Fibroblast of lung (primary cell): ENCODE measurements around the gene PRUNE2. TPM values are rescaled to one million over a fixed set of nuclear protein-coding genes. Genes with fewer than 3 reads are reported as not detected.

Experiments used
- DNase-seq, 2 donors: peaks; one replicate each; pipeline versions ENCODE4 v3.0.0 to v3.0.0-alpha.2; 2010; ENCODE audit warnings: low read depth in 2 of 2
- H2AFZ ChIP-seq: 2 replicates; pipeline ENCODE4 v1.5.1; 2012; ENCODE audit warnings: low read length, control low read depth, inconsistent platforms
- H3K27ac ChIP-seq: 2 replicates; pipeline ENCODE4 v1.5.1; 2011; ENCODE audit warnings: low read length, control low read depth; ENCODE audit not compliant: insufficient read depth
- H3K27me3 ChIP-seq: 2 replicates; pipeline ENCODE4 v1.5.1; 2011; ENCODE audit warnings: mild to moderate bottlenecking, low read length; ENCODE audit not compliant: control insufficient read depth, insufficient read depth
- H3K36me3 ChIP-seq: 2 replicates; pipeline ENCODE4 v1.5.1; 2011; ENCODE audit warnings: low read length; ENCODE audit not compliant: control insufficient read depth, insufficient read depth
- H3K4me1 ChIP-seq: 2 replicates; pipeline ENCODE4 v1.5.1; 2011; ENCODE audit warnings: low read length; ENCODE audit not compliant: control insufficient read depth, insufficient read depth; ENCODE audit errors: extremely low read depth
- H3K4me2 ChIP-seq: 2 replicates; pipeline ENCODE4 v1.5.1; 2011; ENCODE audit warnings: low read length, control low read depth; ENCODE audit not compliant: insufficient read depth; ENCODE audit errors: extremely low read depth
- H3K4me3 ChIP-seq, 4 experiments: fragments of 200-600 bp in 1 of 4; sonication (generic) in 1 of 4; replicated peaks in 1 of 4; 2 replicates each; pipeline ENCODE4 v1.5.1; 2011 to 2016; ENCODE audit warnings: low read length in 4 of 4, low read depth in 3 of 4, mild to moderate bottlenecking in 3 of 4, control low read depth in 2 of 4, inconsistent platforms in 1 of 4, mixed read lengths in 1 of 4; ENCODE audit not compliant: insufficient read depth in 1 of 4; ENCODE audit errors: control extremely low read depth in 1 of 4
- H3K79me2 ChIP-seq: 2 replicates; pipeline ENCODE4 v1.5.1; 2012; ENCODE audit warnings: mild to moderate bottlenecking, low read length, inconsistent platforms; ENCODE audit not compliant: control insufficient read depth, insufficient read depth
- H3K9ac ChIP-seq: 2 replicates; pipeline ENCODE4 v1.5.1; 2011; ENCODE audit warnings: mild to moderate bottlenecking, low read length, control low read depth; ENCODE audit not compliant: insufficient read depth
- H3K9me3 ChIP-seq: 2 replicates; pipeline ENCODE4 v1.5.1; 2012; ENCODE audit warnings: low read depth, low read length; ENCODE audit not compliant: control insufficient read depth, insufficient read depth
- H4K20me1 ChIP-seq: 2 replicates; pipeline ENCODE4 v1.5.1; 2011; ENCODE audit warnings: low read length; ENCODE audit not compliant: control insufficient read depth, insufficient read depth; ENCODE audit errors: extremely low read depth
- EZH2 ChIP-seq: IDR thresholded peaks from 2 replicates; pipeline ENCODE4 v1.5.1; 2012; ENCODE audit warnings: low read length, control low read depth, mild to moderate bottlenecking; ENCODE audit errors: missing control alignments
- polyA plus RNA-seq, 2 donors: library from polyadenylated mRNA; depleted of rRNA in 1 of 2; stranded (reverse) in 1 of 2; unstranded in 1 of 2; fragments of >200 nt; gene quantifications; 2 replicates each; pipeline ENCODE4 v1.2.1, GENCODE V29; 2011 to 2012; ENCODE audit warnings: missing spikeins in 1 of 2
- total RNA-seq: library from RNA; depleted of rRNA; stranded (reverse); fragments of >200 nt; gene quantifications from 2 replicates; pipeline ENCODE4 v1.2.1, GENCODE V29; 2014
- TF ChIP-seq, protein P1 (sequence below), 2 donors: IDR thresholded peaks in 1 of 2; conservative IDR thresholded peaks in 1 of 2; 1 replicate in 1 of 2; 2 replicates in 1 of 2; pipeline ENCODE4 v1.5.1; 2011 to 2012; ENCODE audit warnings: low read length in 2 of 2, control low read depth in 1 of 2, inconsistent platforms in 1 of 2, low read depth in 1 of 2, mild to moderate bottlenecking in 1 of 2

PRUNE2 gene
- total and polyA plus RNA-seq, 2 donors (not counting 1 experiment from before 2014, with no cell fraction given), result 5.4 to 95.6 TPM

DNA sequence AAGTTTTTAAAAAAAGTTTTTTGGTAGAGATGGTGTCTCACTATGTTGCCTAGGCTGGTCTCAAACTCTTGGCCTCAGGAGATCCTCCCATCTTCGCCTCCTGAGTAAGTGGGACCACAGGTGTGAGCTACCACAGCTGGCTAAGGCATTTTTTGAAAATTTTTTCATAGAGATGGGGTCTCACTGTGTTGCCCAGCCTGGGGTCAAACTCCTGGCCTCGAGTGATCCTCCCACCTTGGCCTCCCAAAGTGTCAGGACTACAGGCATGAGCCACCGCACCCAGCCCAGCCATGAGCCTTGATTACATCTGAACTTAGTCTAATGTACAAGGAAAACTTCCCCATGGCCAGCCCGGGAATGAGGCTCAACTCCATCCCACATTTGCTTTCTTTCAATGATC is 219.2 kb downstream of the PRUNE2 start:
- Histone ChIP-seq H3K4me2 (no peak overlapping the region), H3K9me3 (no peaks in the 10 kb centered on the region), H3K9ac (no peak overlapping the region), H4K20me1 (no peaks in the 10 kb centered on the region), H2AFZ (no peak overlapping the region), H3K4me1 (peaks cover 7% of the 10 kb centered on the region), H3K79me2 (no peaks in the 10 kb centered on the region), H3K4me3 (no peak overlapping the region), H3K27ac (no peak overlapping the region), H3K36me3 (no peaks in the 10 kb centered on the region), H3K27me3 (peaks cover 3% of the 10 kb centered on the region)
- TF ChIP-seq, protein P1, sequence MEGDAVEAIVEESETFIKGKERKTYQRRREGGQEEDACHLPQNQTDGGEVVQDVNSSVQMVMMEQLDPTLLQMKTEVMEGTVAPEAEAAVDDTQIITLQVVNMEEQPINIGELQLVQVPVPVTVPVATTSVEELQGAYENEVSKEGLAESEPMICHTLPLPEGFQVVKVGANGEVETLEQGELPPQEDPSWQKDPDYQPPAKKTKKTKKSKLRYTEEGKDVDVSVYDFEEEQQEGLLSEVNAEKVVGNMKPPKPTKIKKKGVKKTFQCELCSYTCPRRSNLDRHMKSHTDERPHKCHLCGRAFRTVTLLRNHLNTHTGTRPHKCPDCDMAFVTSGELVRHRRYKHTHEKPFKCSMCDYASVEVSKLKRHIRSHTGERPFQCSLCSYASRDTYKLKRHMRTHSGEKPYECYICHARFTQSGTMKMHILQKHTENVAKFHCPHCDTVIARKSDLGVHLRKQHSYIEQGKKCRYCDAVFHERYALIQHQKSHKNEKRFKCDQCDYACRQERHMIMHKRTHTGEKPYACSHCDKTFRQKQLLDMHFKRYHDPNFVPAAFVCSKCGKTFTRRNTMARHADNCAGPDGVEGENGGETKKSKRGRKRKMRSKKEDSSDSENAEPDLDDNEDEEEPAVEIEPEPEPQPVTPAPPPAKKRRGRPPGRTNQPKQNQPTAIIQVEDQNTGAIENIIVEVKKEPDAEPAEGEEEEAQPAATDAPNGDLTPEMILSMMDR (conservative IDR thresholded peaks at IDR 0.05 in 1 of 2, IDR thresholded peaks at IDR 0.05 in 1 of 2; ENCODE audit: low read depth in 1 of 2, low read length in 2 of 2), result no peak
- no peak for TF ChIP-seq EZH2
- DNase-seq, result no peak

DNA sequence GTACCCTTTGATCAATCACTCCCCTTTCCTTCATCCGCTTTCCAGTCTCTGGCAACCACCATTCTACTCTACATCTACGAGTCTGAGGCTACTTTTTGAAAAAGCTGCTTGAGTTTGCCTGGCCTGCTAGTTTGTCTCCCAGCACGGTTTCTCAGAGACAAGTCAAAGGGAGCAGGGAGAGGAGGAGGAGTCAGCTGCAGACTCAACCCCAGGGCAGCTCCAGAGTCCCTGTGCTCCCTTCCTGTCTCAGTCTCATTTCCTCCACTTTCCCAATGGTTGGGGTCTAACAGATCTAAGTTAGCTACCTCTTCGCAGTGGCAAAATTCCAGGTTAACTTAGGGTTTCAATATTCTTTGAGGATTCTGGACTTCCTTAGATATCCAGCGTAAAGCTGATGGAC is 221.7 kb downstream of the PRUNE2 start:
- H3K9me3 ChIP-seq, result no peaks in the 10 kb centered on the region

DNA sequence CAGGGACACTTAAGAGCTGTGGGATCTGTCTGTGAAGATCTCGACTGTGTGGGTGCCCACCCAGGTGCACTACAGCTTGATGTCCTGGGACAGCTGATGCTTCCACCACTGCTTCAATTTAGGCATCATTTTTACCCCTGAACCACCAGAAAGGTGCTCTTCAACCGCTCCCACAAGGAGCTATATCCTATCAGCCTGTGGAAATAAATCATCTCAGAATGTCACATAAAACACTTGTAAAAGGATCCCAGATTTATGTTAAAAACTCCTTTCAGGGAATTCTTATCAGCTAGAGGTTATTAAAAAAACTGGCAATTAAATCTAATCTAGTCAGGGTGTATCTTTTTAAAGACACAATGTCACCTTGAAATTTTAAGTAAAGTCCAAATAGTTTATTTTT is 224.4 kb downstream of the PRUNE2 start:
- no peaks in the 10 kb centered on the region for H3K9me3 ChIP-seq
- H4K20me1 ChIP-seq, result no peaks in the 10 kb centered on the region
- no peak for DNase-seq
- no peak overlapping the region for H3K4me2 ChIP-seq
- H3K79me2 ChIP-seq, result no peaks in the 10 kb centered on the region
- H3K4me3 ChIP-seq, result no peak overlapping the region
- no peak overlapping the region for H3K9ac ChIP-seq
- no peaks in the 10 kb centered on the region for H3K36me3 ChIP-seq
- H2AFZ ChIP-seq, result no peak overlapping the region
- no peaks in the 10 kb centered on the region for H3K4me1 ChIP-seq
- no peak for TF ChIP-seq EZH2
- TF ChIP-seq, protein P1 (conservative IDR thresholded peaks at IDR 0.05 in 1 of 2, IDR thresholded peaks at IDR 0.05 in 1 of 2; ENCODE audit: low read depth in 1 of 2, low read length in 2 of 2), result no peak
- no peak overlapping the region for H3K27ac ChIP-seq
- H3K27me3 ChIP-seq, result no peaks in the 10 kb centered on the region

More for the DNA sequence above, 221.7 kb downstream of the PRUNE2 start:
- Histone ChIP-seq H3K36me3 (no peaks in the 10 kb centered on the region), H3K79me2 (no peaks in the 10 kb centered on the region), H2AFZ (no peak overlapping the region), H3K27me3 (no peaks in the 10 kb centered on the region), H3K4me1 (peaks cover 7% of the 10 kb centered on the region), H3K27ac (no peak overlapping the region), H3K4me2 (no peak overlapping the region), H4K20me1 (no peaks in the 10 kb centered on the region), H3K9ac (no peak overlapping the region), H3K4me3 (no peak overlapping the region)
- no peak for TF ChIP-seq EZH2
- TF ChIP-seq, protein P1 (conservative IDR thresholded peaks at IDR 0.05 in 1 of 2, IDR thresholded peaks at IDR 0.05 in 1 of 2; ENCODE audit: low read depth in 1 of 2, low read length in 2 of 2), result no peak
- no peak for DNase-seq
